Chondrocyte (in vitro differentiated cells): ENCODE measurements around the gene FCER1A. TPM values are rescaled to one million over a fixed set of nuclear protein-coding genes. Genes with fewer than 3 reads are reported as not detected.

ENCODE experiments used
- DNase-seq: peaks from one replicate; pipeline ENCODE4 v3.0.0; 2021; ENCODE audit warnings: mixed read lengths, low spot score
- H3K27ac Mint-ChIP-seq: one replicate; pipeline ENCODE4 v1.8.0; 2021; ENCODE audit warnings: mild to moderate bottlenecking, moderate library complexity, mixed read lengths; ENCODE audit not compliant: unreplicated experiment
- H3K27me3 Mint-ChIP-seq: 2 replicates; pipeline ENCODE4 v1.8.0; 2021; ENCODE audit warnings: low read depth, mixed read lengths
- H3K36me3 Mint-ChIP-seq: 2 replicates; pipeline ENCODE4 v1.8.0; 2021; ENCODE audit warnings: low read depth, mixed read lengths
- H3K4me1 Mint-ChIP-seq: 2 replicates; pipeline ENCODE4 v1.8.0; 2021; ENCODE audit warnings: low read depth, mild to moderate bottlenecking, mixed read lengths
- H3K4me3 Mint-ChIP-seq: one replicate; pipeline ENCODE4 v1.8.0; 2021; ENCODE audit warnings: mild to moderate bottlenecking, moderate library complexity, mixed read lengths; ENCODE audit not compliant: unreplicated experiment
- H3K9me3 Mint-ChIP-seq: 2 replicates; pipeline ENCODE4 v1.8.0; 2021; ENCODE audit warnings: low read depth, mixed read lengths
- total RNA-seq: library from RNA; stranded (reverse); gene quantifications from 3 replicates; pipeline ENCODE4 v1.2.1, GENCODE V29; 2021
- TF ChIP-seq, protein P1 (sequence below): fragments of 200-600 bp; sonication (generic); IDR thresholded peaks from 2 replicates; pipeline ENCODE4 v1.5.0; 2021; ENCODE audit warnings: antibody characterized with exemption, mild to moderate bottlenecking, moderate library complexity

The FCER1A gene
- total RNA-seq, 1 donor from 2014 or later: not detected

DNA sequence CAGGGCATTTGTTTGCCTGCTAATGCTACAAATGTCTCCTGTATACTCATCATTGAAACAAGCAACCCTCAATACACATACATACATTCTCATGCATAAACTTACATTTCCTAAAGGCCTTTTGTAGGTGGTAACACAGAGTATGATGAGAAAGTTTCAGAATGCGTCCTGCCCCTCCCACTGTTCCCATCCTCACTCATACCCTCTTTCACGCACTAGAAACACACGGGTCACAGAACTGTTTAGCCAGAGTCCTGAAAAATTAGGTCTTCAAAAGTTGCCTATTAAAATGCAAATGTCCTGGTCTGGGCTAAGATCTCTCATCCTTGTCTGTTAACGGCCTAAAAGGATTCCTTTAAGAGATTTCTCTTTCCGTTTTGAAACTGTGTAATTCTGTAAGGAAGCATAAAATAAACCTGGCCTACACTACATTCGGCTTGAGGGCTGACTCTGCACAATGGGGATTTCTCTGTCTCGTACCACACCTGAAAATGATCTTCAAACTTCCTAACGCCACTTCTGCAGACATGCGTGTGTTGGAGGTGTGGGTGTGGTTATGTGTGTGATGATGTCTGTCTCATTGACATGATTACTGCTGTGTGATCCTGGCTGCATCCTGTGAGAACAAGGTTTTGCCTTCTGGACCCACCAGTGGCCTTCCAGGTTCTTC lies 5.3 kb upstream of the FCER1A start:
- H3K9me3 Mint-ChIP-seq: peaks cover 4% of the 10 kb centered on the region
- H3K4me3 Mint-ChIP-seq: no peak overlapping the region
- TF ChIP-seq, protein P1, sequence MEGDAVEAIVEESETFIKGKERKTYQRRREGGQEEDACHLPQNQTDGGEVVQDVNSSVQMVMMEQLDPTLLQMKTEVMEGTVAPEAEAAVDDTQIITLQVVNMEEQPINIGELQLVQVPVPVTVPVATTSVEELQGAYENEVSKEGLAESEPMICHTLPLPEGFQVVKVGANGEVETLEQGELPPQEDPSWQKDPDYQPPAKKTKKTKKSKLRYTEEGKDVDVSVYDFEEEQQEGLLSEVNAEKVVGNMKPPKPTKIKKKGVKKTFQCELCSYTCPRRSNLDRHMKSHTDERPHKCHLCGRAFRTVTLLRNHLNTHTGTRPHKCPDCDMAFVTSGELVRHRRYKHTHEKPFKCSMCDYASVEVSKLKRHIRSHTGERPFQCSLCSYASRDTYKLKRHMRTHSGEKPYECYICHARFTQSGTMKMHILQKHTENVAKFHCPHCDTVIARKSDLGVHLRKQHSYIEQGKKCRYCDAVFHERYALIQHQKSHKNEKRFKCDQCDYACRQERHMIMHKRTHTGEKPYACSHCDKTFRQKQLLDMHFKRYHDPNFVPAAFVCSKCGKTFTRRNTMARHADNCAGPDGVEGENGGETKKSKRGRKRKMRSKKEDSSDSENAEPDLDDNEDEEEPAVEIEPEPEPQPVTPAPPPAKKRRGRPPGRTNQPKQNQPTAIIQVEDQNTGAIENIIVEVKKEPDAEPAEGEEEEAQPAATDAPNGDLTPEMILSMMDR: no peak
- H3K36me3 Mint-ChIP-seq: no peaks in the 10 kb centered on the region
- no peak for DNase-seq
- peaks cover 4% of the 10 kb centered on the region for H3K27me3 Mint-ChIP-seq
- H3K4me1 Mint-ChIP-seq: no peaks in the 10 kb centered on the region
- H3K27ac Mint-ChIP-seq: no peak overlapping the region

- Mint-ChIP-seq H3K4me3 (no peak overlapping the region), H3K4me1 (no peaks in the 10 kb centered on the region), H3K9me3 (no peaks in the 10 kb centered on the region), H3K36me3 (no peaks in the 10 kb centered on the region), H3K27ac (no peak overlapping the region), H3K27me3 (peaks cover 14% of the 10 kb centered on the region)
- TF ChIP-seq, protein P1: no peak
- no peak for DNase-seq
Measured at GRCh38 chr1:159300146-159300545, 2.0 kb upstream of the FCER1A start.

GRCh38 chr1:159307346-159308020 lies 5.3 kb downstream of the FCER1A start:
- TF ChIP-seq, protein P1: no peak
- no peak for DNase-seq
- no peak overlapping the region for H3K27ac Mint-ChIP-seq
- no peaks in the 10 kb centered on the region for H3K4me1 Mint-ChIP-seq
- no peaks in the 10 kb centered on the region for H3K36me3 Mint-ChIP-seq
- no peak overlapping the region for H3K4me3 Mint-ChIP-seq
- no peaks in the 10 kb centered on the region for H3K9me3 Mint-ChIP-seq
- peaks cover 23% of the 10 kb centered on the region for H3K27me3 Mint-ChIP-seq

DNA sequence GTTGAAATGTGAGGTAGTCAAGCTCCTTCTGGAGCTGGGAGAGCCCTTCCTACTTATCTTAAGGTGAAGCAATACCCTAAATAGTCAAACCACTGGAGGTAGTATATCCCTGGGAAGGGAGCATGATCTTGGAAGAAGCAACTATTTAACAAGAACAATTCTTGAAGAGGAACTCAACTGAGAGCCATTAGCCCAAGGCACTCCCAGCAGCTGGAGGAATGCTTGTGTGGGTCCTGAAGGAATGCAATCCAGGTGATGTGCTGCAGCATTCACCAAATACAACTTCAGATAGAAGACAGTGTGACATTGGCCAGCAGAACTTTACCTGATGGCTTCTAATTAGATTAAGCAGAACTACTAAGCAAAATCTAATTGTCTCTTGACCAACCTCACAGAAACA lies 9.5 kb downstream of the FCER1A start:
- Mint-ChIP-seq H3K36me3 (no peaks in the 10 kb centered on the region), H3K27me3 (peaks cover 16% of the 10 kb centered on the region), H3K4me1 (no peaks in the 10 kb centered on the region), H3K9me3 (peaks cover 2% of the 10 kb centered on the region), H3K4me3 (no peak overlapping the region), H3K27ac (no peak overlapping the region)
- TF ChIP-seq, protein P1: no peak
- DNase-seq: no peak

DNA sequence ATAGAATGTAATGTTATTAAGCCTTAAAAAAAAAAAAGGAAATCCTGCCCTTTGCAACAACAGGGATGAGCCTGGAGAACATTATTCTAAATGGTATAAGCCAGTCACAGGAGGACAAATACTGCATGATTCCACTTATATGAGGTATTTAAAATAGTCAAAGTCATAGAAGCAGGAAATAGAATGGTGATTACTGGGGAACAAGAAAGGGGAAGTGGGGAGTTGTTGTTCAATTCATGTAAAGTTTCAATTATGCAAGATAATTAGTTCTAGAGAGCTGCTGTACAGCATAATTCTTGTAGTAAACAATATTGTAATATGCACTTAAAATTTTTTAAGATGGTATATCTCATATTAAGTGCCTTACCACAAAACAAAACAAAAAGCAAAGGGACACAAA lies 13.2 kb downstream of the FCER1A start:
- Mint-ChIP-seq H3K27me3 (peaks cover 7% of the 10 kb centered on the region), H3K9me3 (peaks cover 2% of the 10 kb centered on the region), H3K27ac (no peak overlapping the region), H3K4me3 (no peak overlapping the region), H3K4me1 (no peaks in the 10 kb centered on the region), H3K36me3 (no peaks in the 10 kb centered on the region)
- TF ChIP-seq, protein P1: no peak
- no peak for DNase-seq
